Lower leg skin (tissue), 3 donors: ENCODE data around the gene WIPF1.

Source experiments
- CTCF ChIP-seq, 3 donors: fragments of 450-650 bp; IDR thresholded peaks; one replicate each; pipeline ENCODE4 v1.5.1; 2016; ENCODE audit warnings: antibody characterized with exemption in 3 of 3, mild to moderate bottlenecking in 3 of 3, moderate library complexity in 2 of 3
- POLR2A ChIP-seq, 2 donors: fragments of 450-650 bp; IDR thresholded peaks; one replicate each; pipeline ENCODE4 v1.6.1; 2016 to 2017; ENCODE audit warnings: antibody characterized with exemption in 2 of 2, mild to moderate bottlenecking in 1 of 2, moderate library complexity in 1 of 2

- no peak for TF ChIP-seq CTCF (IDR thresholded peaks at IDR 0.05)
- no peak for TF ChIP-seq POLR2A (IDR thresholded peaks at IDR 0.05)
Observed at GRCh38 chr2:174524527-174524926, 73.1 kb downstream of the WIPF1 start.
